Measurements from ENCODE around the gene MRPL3. TPM values are rescaled to one million over a fixed set of nuclear protein-coding genes. Genes with fewer than 3 reads are reported as not detected.

The MRPL3 gene
- total RNA-seq, 2 experiments from 2014 or later = 166 to 278 TPM

GRCh38 chr3:131538968-131539367 lies 36.2 kb upstream of the MRPL3 start:
- POLR2A ChIA-PET = no interaction called here
- CTCF ChIA-PET = interaction anchor here (0.9 to 2.2 kb wide), 2 partner anchors 10 to 11 kb away, joined by 3 to 7 read pairs; no protein-coding TSS in a partner anchor

GRCh38 chr3:131537531-131537930 lies 34.8 kb upstream of the MRPL3 start:
- no peak for DNase-seq
- ChIA-PET POLR2A (no interaction called here), CTCF (interaction anchor here (2.2 kb wide), 1 partner anchor 12 kb away, joined by 7 read pairs; no protein-coding TSS in a partner anchor)
- H3K4me1 Mint-ChIP-seq = no peaks in the 10 kb centered on the region
- no peaks in the 10 kb centered on the region for H3K9me3 Mint-ChIP-seq (ENCODE audit: low read depth)
- H3K4me3 Mint-ChIP-seq = no peak overlapping the region
- intact Hi-C loops (cut with DNase I, micrococcal nuclease) = no loop called here
- H3K36me3 Mint-ChIP-seq (ENCODE audit: low read depth) = no peaks in the 10 kb centered on the region
- no peak for ATAC-seq
- no peak overlapping the region for H3K27ac Mint-ChIP-seq
- H3K27me3 Mint-ChIP-seq = peaks cover 21% of the 10 kb centered on the region

More at GRCh38 chr3:131538968-131539367, 36.2 kb upstream of the MRPL3 start:
- no peak overlapping the region for H3K4me3 Mint-ChIP-seq
- H3K9me3 Mint-ChIP-seq (ENCODE audit: low read depth) = no peaks in the 10 kb centered on the region
- ATAC-seq (no peak), DNase-seq (no peak)
- intact Hi-C loops (cut with DNase I, micrococcal nuclease) = no loop called here
- no peaks in the 10 kb centered on the region for H3K36me3 Mint-ChIP-seq (ENCODE audit: low read depth)
- peaks cover 20% of the 10 kb centered on the region for H3K27me3 Mint-ChIP-seq
- no peaks in the 10 kb centered on the region for H3K4me1 Mint-ChIP-seq
- H3K27ac Mint-ChIP-seq = no peak overlapping the region

GRCh38 chr3:131535596-131535995 lies 32.8 kb upstream of the MRPL3 start:
- intact Hi-C loops (cut with DNase I, micrococcal nuclease) = no loop called here
- Mint-ChIP-seq H3K4me3 (no peak overlapping the region), H3K27ac (no peak overlapping the region), H3K9me3 (ENCODE audit: low read depth) (no peaks in the 10 kb centered on the region), H3K27me3 (peaks cover 28% of the 10 kb centered on the region), H3K4me1 (no peaks in the 10 kb centered on the region), H3K36me3 (ENCODE audit: low read depth) (no peaks in the 10 kb centered on the region)
- DNase-seq = no peak
- ChIA-PET CTCF (no interaction called here), POLR2A (no interaction called here)
- ATAC-seq = no peak

GRCh38 chr3:131535131-131535530 lies 32.4 kb upstream of the MRPL3 start:
- no peak overlapping the region for H3K27ac Mint-ChIP-seq
- intact Hi-C loops (cut with DNase I, micrococcal nuclease) = no loop called here
- ChIA-PET POLR2A (no interaction called here), CTCF (no interaction called here)
- H3K9me3 Mint-ChIP-seq (ENCODE audit: low read depth) = no peaks in the 10 kb centered on the region
- ATAC-seq (no peak), DNase-seq (no peak)
- no peaks in the 10 kb centered on the region for H3K4me1 Mint-ChIP-seq
- H3K4me3 Mint-ChIP-seq = no peak overlapping the region
- peaks cover 23% of the 10 kb centered on the region for H3K27me3 Mint-ChIP-seq
- no peaks in the 10 kb centered on the region for H3K36me3 Mint-ChIP-seq (ENCODE audit: low read depth)

GRCh38 chr3:131532645-131533044 lies 29.9 kb upstream of the MRPL3 start:
- no peaks in the 10 kb centered on the region for H3K9me3 Mint-ChIP-seq (ENCODE audit: low read depth)
- H3K27ac Mint-ChIP-seq = no peak overlapping the region
- DNase-seq = no peak
- intact Hi-C loops (cut with DNase I, micrococcal nuclease) = no loop called here
- ChIA-PET POLR2A (no interaction called here), CTCF (no interaction called here)
- H3K4me1 Mint-ChIP-seq = no peaks in the 10 kb centered on the region
- ATAC-seq = no peak
- H3K36me3 Mint-ChIP-seq (ENCODE audit: low read depth) = no peaks in the 10 kb centered on the region
- H3K4me3 Mint-ChIP-seq = no peak overlapping the region
- H3K27me3 Mint-ChIP-seq = peaks cover 28% of the 10 kb centered on the region

- ChIA-PET POLR2A (no interaction called here), CTCF (interaction anchor here (0.8 kb wide), 1 partner anchor 10 kb away, joined by 3 read pairs; no protein-coding TSS in a partner anchor)
- no peak overlapping the region for H3K27ac Mint-ChIP-seq
- no peak overlapping the region for H3K4me3 Mint-ChIP-seq
- no peaks in the 10 kb centered on the region for H3K4me1 Mint-ChIP-seq
- intact Hi-C loops (cut with DNase I, micrococcal nuclease) = no loop called here
- ATAC-seq (no peak), DNase-seq (no peak)
- peaks cover 34% of the 10 kb centered on the region for H3K27me3 Mint-ChIP-seq
- no peaks in the 10 kb centered on the region for H3K9me3 Mint-ChIP-seq (ENCODE audit: low read depth)
- H3K36me3 Mint-ChIP-seq (ENCODE audit: low read depth) = no peaks in the 10 kb centered on the region
These were observed 28.1 kb upstream of the MRPL3 start for GRCh38 chr3:131530843-131531242.

GRCh38 chr3:131530388-131530787 lies 27.6 kb upstream of the MRPL3 start:
- no peaks in the 10 kb centered on the region for H3K36me3 Mint-ChIP-seq (ENCODE audit: low read depth)
- no peak overlapping the region for H3K27ac Mint-ChIP-seq
- ATAC-seq (no peak), DNase-seq (no peak)
- no peaks in the 10 kb centered on the region for H3K9me3 Mint-ChIP-seq (ENCODE audit: low read depth)
- H3K4me1 Mint-ChIP-seq = no peaks in the 10 kb centered on the region
- POLR2A ChIA-PET = no interaction called here
- intact Hi-C loops (cut with DNase I, micrococcal nuclease) = no loop called here
- no peak overlapping the region for H3K4me3 Mint-ChIP-seq
- CTCF ChIA-PET = interaction anchor here (0.8 kb wide), 1 partner anchor 10 kb away, joined by 3 read pairs; no protein-coding TSS in a partner anchor
- H3K27me3 Mint-ChIP-seq = peaks cover 35% of the 10 kb centered on the region

GRCh38 chr3:131526801-131527347 lies 24.1 kb upstream of the MRPL3 start:
- POLR2A ChIA-PET = no interaction called here
- CTCF ChIA-PET = no interaction called here

GRCh38 chr3:131518680-131519079 lies 15.9 kb upstream of the MRPL3 start:
- DNase-seq = no peak
- H3K4me3 Mint-ChIP-seq = no peak overlapping the region
- H3K36me3 Mint-ChIP-seq (ENCODE audit: low read depth) = no peaks in the 10 kb centered on the region
- H3K27me3 Mint-ChIP-seq = peaks cover 7% of the 10 kb centered on the region
- no peaks in the 10 kb centered on the region for H3K4me1 Mint-ChIP-seq
- intact Hi-C loops (cut with DNase I, micrococcal nuclease) = no loop called here
- H3K27ac Mint-ChIP-seq = no peak overlapping the region
- POLR2A ChIA-PET = no interaction called here
- peaks cover 2% of the 10 kb centered on the region for H3K9me3 Mint-ChIP-seq (ENCODE audit: low read depth)
- CTCF ChIA-PET = no interaction called here
- ATAC-seq = no peak

More at GRCh38 chr3:131526801-131527347, 24.1 kb upstream of the MRPL3 start:
- intact Hi-C loops (cut with DNase I, micrococcal nuclease) = no loop called here
- Mint-ChIP-seq H3K27ac (no peak overlapping the region), H3K27me3 (peaks cover 32% of the 10 kb centered on the region), H3K36me3 (ENCODE audit: low read depth) (no peaks in the 10 kb centered on the region), H3K4me1 (no peaks in the 10 kb centered on the region), H3K9me3 (ENCODE audit: low read depth) (no peaks in the 10 kb centered on the region), H3K4me3 (no peak overlapping the region)
- DNase-seq (peak; percentile 48), ATAC-seq (peak; percentile 51)

- Mint-ChIP-seq H3K4me3 (no peak overlapping the region), H3K4me1 (peaks cover 22% of the 10 kb centered on the region), H3K36me3 (ENCODE audit: low read depth) (peaks cover 13% of the 10 kb centered on the region), H3K27me3 (peaks cover 2% of the 10 kb centered on the region), H3K27ac (no peak overlapping the region), H3K9me3 (ENCODE audit: low read depth) (no peaks in the 10 kb centered on the region)
- intact Hi-C loops (cut with DNase I, micrococcal nuclease) = no loop called here
- ATAC-seq = no peak
- DNase-seq = no peak
- POLR2A ChIA-PET = no interaction called here
- CTCF ChIA-PET = no interaction called here
These were observed 2.6 kb upstream of the MRPL3 start for GRCh38 chr3:131505421-131505820.

GRCh38 chr3:131503320-131503635 lies 507 bp upstream of the MRPL3 start:
- Mint-ChIP-seq H3K4me1 (peaks cover 33% of the 10 kb centered on the region), H3K27me3 (no peaks in the 10 kb centered on the region), H3K36me3 (ENCODE audit: low read depth) (peaks cover 29% of the 10 kb centered on the region), H3K9me3 (ENCODE audit: low read depth) (no peaks in the 10 kb centered on the region), H3K27ac (peak overlapping the region; percentile 93), H3K4me3 (peak overlapping the region; percentile 98)
- POLR2A ChIA-PET = no interaction called here
- intact Hi-C loops (cut with DNase I, micrococcal nuclease) = loop anchor here (1.0 to 5.0 kb wide), 6 partner anchors 122 to 1219 kb away; partner anchors contain the start of genes ASTE1 (in 1 of the 2), ATP2C1 (in 1 of the 2), DNAJC13 (in 1 of the 2) and NEK11 (in 1 of the 2)
- DNase-seq (no peak), ATAC-seq (peak; percentile 6)
- CTCF ChIA-PET = no interaction called here

GRCh38 chr3:131501949-131502348 lies 822 bp downstream of the MRPL3 start:
- Mint-ChIP-seq H3K27me3 (no peaks in the 10 kb centered on the region), H3K4me1 (peaks cover 34% of the 10 kb centered on the region), H3K4me3 (peak overlapping the region; percentile 98), H3K9me3 (ENCODE audit: low read depth) (no peaks in the 10 kb centered on the region), H3K27ac (peak overlapping the region; percentile 93), H3K36me3 (ENCODE audit: low read depth) (peaks cover 40% of the 10 kb centered on the region)
- CTCF ChIA-PET = no interaction called here
- intact Hi-C loops (cut with DNase I, micrococcal nuclease) = loop anchor here (1.0 to 5.0 kb wide), 9 partner anchors 32 to 1220 kb away; partner anchors contain the start of genes ASTE1 (in 2 of the 2), NEK11 (in 2 of the 2), PIK3R4 (in 2 of the 2) and ATP2C1 (in 1 of the 2)
- DNase-seq = no peak
- no peak for ATAC-seq
- POLR2A ChIA-PET = no interaction called here

Data from activated CD4-positive, alpha-beta T cell treated with anti-CD3 and anti-CD28 coated beads for 36 hours (primary cell).